Liver (tissue), 3 donors: ENCODE results near the gene SPI1.

Experiments used
- CTCF ChIP-seq: fragments of 150-350 bp; IDR thresholded peaks from 2 replicates; pipeline ENCODE4 v1.5.1; 2017; ENCODE audit warnings: improper control_type of control experiment, low read depth, low read length; ENCODE audit not compliant: missing input control
- JUND ChIP-seq, 2 donors: IDR thresholded peaks; 2 replicates each; pipeline ENCODE4 v1.6.1; 2016; ENCODE audit warnings: antibody characterized with exemption in 2 of 2
- RAD21 ChIP-seq, 2 donors: IDR thresholded peaks; 2 replicates each; pipeline ENCODE4 v1.6.1; 2016; ENCODE audit warnings: antibody characterized with exemption in 2 of 2, mild to moderate bottlenecking in 2 of 2
- TAF1 ChIP-seq: conservative IDR thresholded peaks from 2 replicates; pipeline ENCODE4 v1.6.1; 2016; ENCODE audit warnings: antibody characterized with exemption, mild to moderate bottlenecking
- YY1 ChIP-seq: IDR thresholded peaks from 2 replicates; pipeline ENCODE4 v1.6.1; 2016; ENCODE audit warnings: antibody characterized with exemption, mild to moderate bottlenecking
- donor health status: healthy.
- donor health status: healthy.

- no peak for TF ChIP-seq CTCF
- TF ChIP-seq TAF1 = no peak
- TF ChIP-seq JUND (IDR thresholded peaks at IDR 0.05) = no peak
- TF ChIP-seq RAD21 (IDR thresholded peaks at IDR 0.05) = no peak
- TF ChIP-seq YY1 = no peak
These were observed 30.5 kb upstream of the SPI1 start for GRCh38 chr11:47408598-47409439.
